Naive thymus-derived CD4-positive, alpha-beta T cell (primary cell): ENCODE measurements around the gene ERRFI1. TPM values are rescaled to one million over a fixed set of nuclear protein-coding genes. Genes with fewer than 3 reads are reported as not detected.

ENCODE experiments used
- ATAC-seq: fragments of 150-1000 bp; cut with Tn5 transposase; 2 replicates; pipeline ENCODE4 v1.10.0; 2021; ENCODE audit warnings: mild to moderate bottlenecking, moderate library complexity
- CTCF ChIA-PET: fragments of 350-600 bp; sonication (Branson Sonifier 250); formaldehyde crosslinking; loops from one replicate; lab custom pipeline; 2021; ENCODE audit warnings: antibody characterized with exemption; lab: Charles Lee
- POLR2A ChIA-PET: fragments of 350-600 bp; sonication (Branson Sonifier 250); formaldehyde crosslinking; loops from one replicate; lab custom pipeline; 2021; ENCODE audit warnings: antibody characterized with exemption, inconsistent platforms; lab: Charles Lee
- DNase-seq, 9 donors: peaks; one replicate each; pipeline versions ENCODE4 v3.0.0 to v3.0.0-alpha.2; 2020 to 2022; ENCODE audit warnings: mixed read lengths in 1 of 9
- H3K27ac ChIP-seq: one replicate; pipeline ENCODE4 v1.7.0; 2013; ENCODE audit warnings: mild to moderate bottlenecking, low read depth, low read length, moderate library complexity
- H3K27me3 ChIP-seq, 2 donors: one replicate each; pipeline ENCODE4 v1.7.0; 2013; ENCODE audit warnings: low read length in 2 of 2, mild to moderate bottlenecking in 2 of 2, moderate library complexity in 2 of 2; ENCODE audit not compliant: control insufficient read depth in 2 of 2, insufficient read depth in 2 of 2
- H3K36me3 ChIP-seq, 3 experiments: 1 replicate in 2 of 3; 2 replicates in 1 of 3; pipeline ENCODE4 v1.7.0; 2013; ENCODE audit warnings: low read length in 3 of 3, mild to moderate bottlenecking in 3 of 3, moderate library complexity in 1 of 3; ENCODE audit not compliant: insufficient read depth in 3 of 3, control insufficient read depth in 2 of 3
- H3K4me1 ChIP-seq, 2 donors: one replicate each; pipeline ENCODE4 v1.7.0; 2013; ENCODE audit warnings: low read length in 2 of 2, mild to moderate bottlenecking in 2 of 2, moderate library complexity in 1 of 2; ENCODE audit not compliant: control insufficient read depth in 2 of 2, insufficient read depth in 2 of 2
- H3K4me3 ChIP-seq: 2 replicates; pipeline ENCODE4 v1.7.0; 2013; ENCODE audit warnings: mild to moderate bottlenecking, low read length
- H3K9me3 ChIP-seq, 3 experiments: 1 replicate in 2 of 3; 2 replicates in 1 of 3; pipeline ENCODE4 v1.7.0; 2013; ENCODE audit warnings: low read length in 3 of 3; ENCODE audit not compliant: control insufficient read depth in 2 of 3
- H3K27ac Mint-ChIP-seq, 9 donors: one replicate each; pipeline ENCODE4 v1.8.0; 2020 to 2022; ENCODE audit warnings: mixed read lengths in 9 of 9, mild to moderate bottlenecking in 8 of 9, moderate library complexity in 5 of 9, inconsistent platforms in 2 of 9
- H3K27me3 Mint-ChIP-seq, 5 donors: one replicate each; pipeline ENCODE4 v1.8.0; 2021 to 2022; ENCODE audit warnings: mixed read lengths in 5 of 5, mild to moderate bottlenecking in 1 of 5
- H3K36me3 Mint-ChIP-seq, 5 donors: one replicate each; pipeline ENCODE4 v1.8.0; 2020 to 2022; ENCODE audit warnings: mixed read lengths in 5 of 5, mild to moderate bottlenecking in 3 of 5, inconsistent platforms in 1 of 5
- H3K4me1 Mint-ChIP-seq, 7 donors: one replicate each; pipeline ENCODE4 v1.8.0; 2020 to 2022; ENCODE audit warnings: mixed read lengths in 7 of 7, mild to moderate bottlenecking in 3 of 7, inconsistent platforms in 1 of 7
- H3K4me3 Mint-ChIP-seq, 10 donors: one replicate each; pipeline ENCODE4 v1.8.0; 2020 to 2022; ENCODE audit warnings: mild to moderate bottlenecking in 10 of 10, mixed read lengths in 10 of 10, moderate library complexity in 6 of 10, inconsistent platforms in 2 of 10
- H3K9me3 Mint-ChIP-seq, 11 donors: one replicate each; pipeline ENCODE4 v1.8.0; 2020 to 2022; ENCODE audit warnings: mixed read lengths in 11 of 11, mild to moderate bottlenecking in 4 of 11, inconsistent platforms in 1 of 11, moderate library complexity in 1 of 11
- intact Hi-C, 2 donors: fragments of 100-400 bp; cut with micrococcal nuclease; formaldehyde crosslinking; loops; one replicate each; pipeline ENCODE4 v1.15.1; 2023
- polyA plus RNA-seq, 2 donors: library from polyadenylated mRNA; unstranded; fragments of 300-500 nt; fragmentation: Illumina TruSeq; gene quantifications; one replicate each; pipeline ENCODE4 v1.2.3, GENCODE V29; 2021
- total RNA-seq, 6 experiments: library from RNA in 5 of 6; stranded (reverse) in 5 of 6; gene quantifications; 1 replicate in 5 of 6; 2 replicates in 1 of 6; pipeline ENCODE4 v1.2.3 and lab custom pipeline; 2021 to 2026

The ERRFI1 gene
- total and polyA plus RNA-seq, 7 experiments from 2014 or later: 0.18 to 1.7 (median 0.84) TPM

DNA sequence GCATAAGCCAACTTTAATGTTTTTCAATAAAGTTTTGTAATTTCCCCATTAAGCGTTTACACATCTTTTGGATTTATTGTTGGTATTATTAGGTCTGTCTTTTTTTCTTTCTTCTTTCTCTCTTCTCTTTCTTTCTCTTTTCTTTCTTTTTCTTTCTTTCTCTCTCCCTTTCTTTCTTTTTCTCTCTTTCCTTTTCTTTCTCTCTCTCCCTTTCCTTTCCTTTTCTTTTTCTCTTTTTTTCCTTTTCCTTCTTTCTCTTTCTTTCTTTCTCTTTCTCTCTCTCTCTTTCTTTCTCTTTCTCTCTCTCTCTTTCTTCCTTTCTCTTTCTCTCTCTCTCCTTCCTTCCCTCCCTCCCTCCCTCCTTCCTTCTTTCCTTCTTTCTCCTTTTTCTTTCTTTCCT, 31.3 kb downstream of the ERRFI1 start:
- POLR2A ChIA-PET: no interaction called here

DNA sequence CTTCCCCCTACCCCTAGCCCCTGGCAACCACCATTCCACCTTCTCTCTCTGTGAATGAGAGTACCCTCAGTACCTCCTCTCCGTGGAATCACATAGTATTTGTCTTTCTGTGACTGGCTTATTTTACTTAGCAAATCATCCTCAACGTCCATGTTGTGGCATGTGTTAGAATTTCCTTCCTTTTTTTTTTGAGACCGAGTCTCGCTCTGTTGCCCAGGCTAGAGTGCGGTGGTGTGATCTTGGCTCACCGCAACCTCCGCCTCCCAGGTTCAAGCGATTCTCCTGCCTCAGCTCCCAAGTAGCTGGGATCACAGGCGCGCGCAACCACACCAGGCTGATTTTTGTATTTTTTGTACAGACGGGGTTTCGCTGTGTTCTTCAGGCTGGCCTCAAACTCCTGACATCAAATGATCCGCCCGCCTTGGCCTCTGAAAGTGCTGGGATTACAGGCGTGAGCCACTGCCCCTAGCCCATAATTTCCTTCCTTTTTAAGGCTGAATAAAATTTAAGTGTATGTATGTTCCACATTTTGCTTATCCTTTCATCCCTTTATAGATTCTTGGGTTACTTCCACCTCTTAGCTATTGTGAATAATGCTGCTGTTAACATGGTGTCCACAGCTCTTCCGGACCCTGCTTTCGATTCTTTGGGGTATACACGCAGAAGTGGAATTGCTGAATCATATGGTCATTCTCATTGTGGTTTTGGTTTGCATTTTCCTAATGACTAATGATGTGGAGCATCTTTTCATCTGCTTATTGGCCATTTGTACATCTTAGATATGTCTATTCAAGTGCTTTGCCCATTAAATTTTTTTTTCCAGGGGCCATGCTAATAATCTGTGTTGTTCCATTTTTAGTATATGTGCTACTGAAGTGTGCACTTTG, 32.3 kb downstream of the ERRFI1 start:
- no peak for ATAC-seq
- peaks cover 0 to 10% (median 0%) of the 10 kb centered on the region in 3 experiments for H3K36me3 ChIP-seq
- H3K27ac ChIP-seq: no peak overlapping the region
- intact Hi-C loops: no loop called here
- Mint-ChIP-seq H3K9me3 (no peaks in the 10 kb centered on the region), H3K27me3 (no peaks in the 10 kb centered on the region), H3K4me3 (no peak overlapping the region), H3K27ac (peak overlapping the region in 1 of 9 donors; percentile 42), H3K36me3 (peaks cover 0 to 38% (median 14%) of the 10 kb centered on the region in 5 donors), H3K4me1 (peaks cover 0 to 4% (median 0%) of the 10 kb centered on the region in 7 donors)
- CTCF ChIA-PET: no interaction called here
- no peaks in the 10 kb centered on the region for H3K4me1 ChIP-seq
- no peaks in the 10 kb centered on the region for H3K9me3 ChIP-seq
- H3K27me3 ChIP-seq: no peaks in the 10 kb centered on the region
- H3K4me3 ChIP-seq: no peak overlapping the region
- DNase-seq: no peak
- POLR2A ChIA-PET: interaction anchor here (0.6 kb wide), 1 partner anchor 683 kb away, joined by 3 read pairs; no protein-coding TSS in a partner anchor

More for the DNA sequence above, 31.3 kb downstream of the ERRFI1 start:
- H3K9me3 ChIP-seq: no peaks in the 10 kb centered on the region
- CTCF ChIA-PET: no interaction called here
- H3K4me1 Mint-ChIP-seq: peaks cover 0 to 4% (median 0%) of the 10 kb centered on the region in 7 donors
- DNase-seq (no peak), ATAC-seq (no peak)
- no peak overlapping the region for H3K27ac ChIP-seq
- no peaks in the 10 kb centered on the region for H3K9me3 Mint-ChIP-seq
- peaks cover 0 to 10% (median 0%) of the 10 kb centered on the region in 3 experiments for H3K36me3 ChIP-seq
- no peaks in the 10 kb centered on the region for H3K27me3 ChIP-seq
- H3K36me3 Mint-ChIP-seq: peaks cover 0 to 30% (median 12%) of the 10 kb centered on the region in 5 donors
- no peaks in the 10 kb centered on the region for H3K4me1 ChIP-seq
- no peak overlapping the region for H3K27ac Mint-ChIP-seq
- H3K4me3 ChIP-seq: no peak overlapping the region
- intact Hi-C loops: no loop called here
- no peak overlapping the region for H3K4me3 Mint-ChIP-seq
- no peaks in the 10 kb centered on the region for H3K27me3 Mint-ChIP-seq

DNA sequence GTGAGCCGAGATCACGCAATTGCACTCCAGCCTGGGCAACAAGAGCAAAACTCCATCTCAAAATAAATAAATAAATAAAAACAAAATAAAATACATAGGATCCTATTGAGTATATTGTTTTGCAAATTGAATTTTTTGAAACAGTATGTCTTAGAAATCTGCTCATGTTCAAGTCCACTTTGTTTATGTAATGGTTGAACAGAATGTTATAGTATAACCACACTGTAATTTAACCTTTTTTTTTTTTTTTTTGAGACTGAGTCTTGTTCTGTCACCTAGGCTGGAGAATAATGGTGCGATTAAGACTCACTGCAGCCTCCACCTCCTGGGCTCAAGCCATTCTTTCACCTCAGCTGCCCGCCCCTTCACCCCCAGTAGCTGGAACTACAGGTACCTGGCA, 33.2 kb downstream of the ERRFI1 start:
- H3K27ac ChIP-seq: no peak overlapping the region
- Mint-ChIP-seq H3K36me3 (peaks cover 0 to 37% (median 13%) of the 10 kb centered on the region in 5 donors), H3K4me3 (no peak overlapping the region), H3K27me3 (no peaks in the 10 kb centered on the region), H3K4me1 (peaks cover 0 to 4% (median 0%) of the 10 kb centered on the region in 7 donors), H3K9me3 (no peaks in the 10 kb centered on the region), H3K27ac (no peak overlapping the region)
- POLR2A ChIA-PET: interaction anchor here (0.6 kb wide), 1 partner anchor 684 kb away, joined by 3 read pairs; no protein-coding TSS in a partner anchor
- intact Hi-C loops: no loop called here
- no peaks in the 10 kb centered on the region for H3K4me1 ChIP-seq
- H3K4me3 ChIP-seq: no peak overlapping the region
- no peaks in the 10 kb centered on the region for H3K27me3 ChIP-seq
- no peaks in the 10 kb centered on the region for H3K9me3 ChIP-seq
- H3K36me3 ChIP-seq: peaks cover 0 to 13% (median 0%) of the 10 kb centered on the region in 3 experiments
- DNase-seq (no peak), ATAC-seq (no peak)
- CTCF ChIA-PET: interaction anchor here (0.7 kb wide), 1 partner anchor 349 kb away, joined by 3 read pairs; no protein-coding TSS in a partner anchor

DNA sequence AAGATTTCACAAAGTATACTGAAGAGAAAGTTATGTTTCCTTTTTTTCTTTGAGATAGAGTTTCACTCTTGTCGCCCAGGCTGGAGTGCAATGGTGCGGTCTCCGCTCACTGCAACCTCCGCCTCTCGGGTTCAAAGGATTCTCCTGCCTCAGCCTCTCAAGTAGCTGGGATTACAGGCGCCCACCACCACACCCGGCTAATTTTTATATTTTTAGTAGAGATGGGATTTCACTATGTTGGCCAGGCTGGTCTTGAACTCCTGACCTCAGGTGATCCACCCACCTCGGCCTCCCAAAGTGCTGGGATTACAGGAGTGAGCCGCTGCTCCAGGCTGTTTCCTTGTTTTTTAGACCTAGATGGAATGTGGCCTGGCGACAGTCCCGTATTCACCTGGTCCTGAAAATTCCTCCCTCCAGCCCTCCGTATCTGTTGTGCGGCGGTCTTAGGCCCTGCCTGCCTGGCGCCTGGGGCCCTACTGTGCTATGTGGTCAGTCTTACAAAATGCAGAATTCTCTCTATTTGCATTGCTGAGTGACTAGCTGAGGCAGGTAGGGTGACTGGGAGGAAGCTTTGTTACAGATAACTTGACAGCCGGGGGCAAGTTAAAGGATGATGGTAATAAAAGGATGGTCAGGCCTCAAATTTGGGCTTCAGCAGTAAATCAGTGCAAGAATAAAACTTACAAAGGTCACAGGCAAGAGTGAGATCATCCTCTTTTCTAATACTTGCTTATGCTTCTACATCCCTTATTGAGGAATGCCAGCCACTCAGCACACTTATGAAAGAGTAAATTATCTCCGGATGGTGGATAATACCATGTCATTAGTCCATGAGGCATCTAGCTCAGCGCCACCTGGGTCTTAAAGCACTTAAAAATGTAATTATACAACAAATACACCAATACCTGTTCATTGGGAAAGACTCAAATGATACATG, 34.3 kb downstream of the ERRFI1 start:
- Mint-ChIP-seq H3K27me3 (no peaks in the 10 kb centered on the region), H3K9me3 (no peaks in the 10 kb centered on the region), H3K4me3 (no peak overlapping the region), H3K4me1 (peaks cover 0 to 4% (median 0%) of the 10 kb centered on the region in 7 donors), H3K27ac (peak overlapping the region in 2 of 9 donors; percentile 15 to 27), H3K36me3 (peaks cover 0 to 28% (median 10%) of the 10 kb centered on the region in 5 donors)
- Histone ChIP-seq H3K36me3 (peaks cover 0 to 19% (median 0%) of the 10 kb centered on the region in 3 experiments), H3K27me3 (no peaks in the 10 kb centered on the region), H3K4me3 (no peak overlapping the region), H3K27ac (no peak overlapping the region), H3K9me3 (no peaks in the 10 kb centered on the region), H3K4me1 (no peaks in the 10 kb centered on the region)
- no peak for ATAC-seq
- intact Hi-C loops: no loop called here
- ChIA-PET CTCF (interaction anchor here (0.6 to 0.7 kb wide), 2 partner anchors 32 to 560 kb away, joined by 3 read pairs; no protein-coding TSS in a partner anchor), POLR2A (no interaction called here)
- no peak for DNase-seq

DNA sequence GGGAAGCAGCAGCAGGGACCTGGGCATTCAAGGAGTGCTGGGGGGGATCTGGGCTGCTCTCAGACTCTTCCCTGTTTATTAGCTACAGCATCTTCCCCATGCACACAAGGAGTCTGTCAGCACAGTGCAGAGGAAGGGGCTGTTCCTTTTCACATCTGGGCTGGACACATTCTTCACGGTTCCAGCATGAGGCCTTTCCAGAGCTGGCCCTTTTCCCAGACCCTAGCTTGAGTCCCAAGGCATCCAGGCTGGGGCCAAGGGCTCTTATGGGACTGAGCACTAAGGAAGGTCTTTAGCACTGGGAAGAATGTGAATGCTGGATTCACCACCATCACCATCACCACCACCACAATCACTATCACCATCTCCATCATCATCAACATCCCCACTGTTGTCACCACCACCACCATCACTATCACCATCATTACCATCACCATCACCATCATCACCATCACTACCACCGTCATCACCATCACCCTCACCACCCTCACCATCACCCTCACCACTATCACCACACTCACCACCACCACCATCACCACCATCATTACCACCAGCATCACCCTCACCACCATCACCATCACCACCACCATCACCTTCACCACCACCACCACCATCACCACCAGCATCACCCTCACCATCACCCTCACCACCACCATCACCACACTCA, 36.2 kb downstream of the ERRFI1 start:
- no peaks in the 10 kb centered on the region for H3K4me1 ChIP-seq
- H3K4me3 ChIP-seq: no peak overlapping the region
- H3K9me3 ChIP-seq: no peaks in the 10 kb centered on the region
- no peaks in the 10 kb centered on the region for H3K9me3 Mint-ChIP-seq
- peaks cover 0 to 38% (median 5%) of the 10 kb centered on the region in 3 experiments for H3K36me3 ChIP-seq
- H3K4me3 Mint-ChIP-seq: no peak overlapping the region
- H3K4me1 Mint-ChIP-seq: peaks cover 0 to 3% (median 0%) of the 10 kb centered on the region in 7 donors
- no peaks in the 10 kb centered on the region for H3K27me3 ChIP-seq
- peak overlapping the region in 4 of 9 donors; percentile 8 to 70 (median 67) for H3K27ac Mint-ChIP-seq
- peaks cover 8 to 40% (median 14%) of the 10 kb centered on the region in 5 donors for H3K36me3 Mint-ChIP-seq
- no peak for DNase-seq
- intact Hi-C loops: no loop called here
- CTCF ChIA-PET: interaction anchor here (0.9 kb wide), 1 partner anchor 9 kb away, joined by 3 read pairs; no protein-coding TSS in a partner anchor
- ATAC-seq: no peak
- H3K27ac ChIP-seq: no peak overlapping the region
- no peaks in the 10 kb centered on the region for H3K27me3 Mint-ChIP-seq
- POLR2A ChIA-PET: no interaction called here

DNA sequence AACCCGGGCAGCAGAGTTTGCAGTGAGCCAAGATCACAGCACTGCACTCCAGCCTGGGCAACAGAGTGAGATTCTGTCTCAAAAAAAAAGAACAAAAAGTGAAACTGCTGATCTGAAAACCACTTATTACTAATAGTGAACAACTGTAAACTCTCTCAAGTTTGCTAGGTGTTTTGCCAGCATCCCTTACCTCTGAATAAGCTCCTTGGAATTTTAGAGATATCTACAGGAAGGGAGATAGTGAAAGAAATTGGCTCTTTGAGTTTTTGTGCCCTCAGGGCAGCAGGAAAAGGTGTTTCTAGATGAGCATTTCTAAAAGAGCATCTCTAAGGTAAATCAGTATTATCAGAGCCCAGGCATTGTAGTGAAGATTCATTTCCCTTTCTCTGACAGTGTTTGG, 37.5 kb downstream of the ERRFI1 start:
- Histone ChIP-seq H3K4me1 (no peaks in the 10 kb centered on the region), H3K4me3 (no peak overlapping the region), H3K9me3 (no peaks in the 10 kb centered on the region), H3K27ac (no peak overlapping the region), H3K27me3 (no peaks in the 10 kb centered on the region), H3K36me3 (peaks cover 5 to 51% (median 10%) of the 10 kb centered on the region in 3 experiments)
- no peak for ATAC-seq
- DNase-seq: no peak
- Mint-ChIP-seq H3K27ac (no peak overlapping the region), H3K27me3 (no peaks in the 10 kb centered on the region), H3K4me1 (peaks cover 0 to 4% (median 0%) of the 10 kb centered on the region in 7 donors), H3K9me3 (no peaks in the 10 kb centered on the region), H3K36me3 (peaks cover 13 to 43% (median 18%) of the 10 kb centered on the region in 5 donors), H3K4me3 (no peak overlapping the region)
- POLR2A ChIA-PET: no interaction called here
- intact Hi-C loops: no loop called here
- CTCF ChIA-PET: no interaction called here
